ENCODE data around the gene WDPCP.
A peak's percentile ranks its signal among the peaks of the same experiment; 100 is the strongest.
"Not testable (repeated sequence)": the region's sequence is repeated elsewhere in the genome, so short reads cannot be mapped to it uniquely, and the experiment has no call there.

Gene WDPCP

GRCh38 chr2:63436488-63436887 is 151.8 kb downstream of the WDPCP start:
- no peak for DNase-seq

- DNase-seq: no peak
These were observed 153.2 kb downstream of the WDPCP start for GRCh38 chr2:63435070-63435469.

DNA sequence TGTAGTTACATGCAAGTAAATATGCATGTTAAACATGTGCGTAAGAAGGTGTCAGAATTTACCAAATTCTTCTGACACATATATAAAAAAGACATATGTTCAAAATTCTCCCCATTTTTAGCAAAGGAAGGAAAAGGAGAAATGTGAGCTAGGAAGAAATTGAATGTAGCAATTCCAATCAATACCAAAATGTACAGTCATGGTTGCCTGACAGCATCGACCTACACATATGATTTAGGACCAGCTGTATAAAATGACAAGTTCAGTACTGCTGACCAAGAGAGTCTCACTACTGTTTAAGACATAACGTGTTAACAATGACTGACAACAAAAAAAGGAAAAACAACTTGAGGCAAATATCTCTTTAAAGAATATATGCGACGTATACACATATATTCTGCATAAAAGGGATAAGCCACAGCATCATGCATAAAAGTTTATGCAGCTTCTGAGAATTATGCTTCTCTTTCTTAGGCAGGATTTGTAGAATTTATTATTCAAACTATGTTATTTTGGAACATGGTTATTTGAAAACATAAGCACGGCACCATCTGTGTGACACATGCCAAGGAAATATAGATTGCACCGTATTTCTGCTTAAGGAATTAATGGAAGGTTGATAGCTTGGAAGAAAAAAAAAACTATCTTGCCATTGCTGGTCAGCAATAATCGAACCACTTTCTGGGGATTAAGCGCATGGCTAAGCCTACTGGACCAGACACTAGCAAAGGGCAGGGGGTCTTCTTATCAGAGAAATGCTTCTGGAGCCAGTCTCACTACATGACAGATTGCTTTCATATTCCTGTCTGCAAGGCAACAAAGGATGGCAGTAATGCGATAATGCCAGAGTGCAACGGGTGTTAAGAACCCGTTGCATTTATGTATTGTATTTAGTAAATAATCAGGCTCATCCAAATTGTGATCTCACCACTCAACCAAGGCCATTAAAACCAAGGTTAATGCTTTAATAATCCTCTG is 154.0 kb downstream of the WDPCP start:
- no peak for DNase-seq

DNA sequence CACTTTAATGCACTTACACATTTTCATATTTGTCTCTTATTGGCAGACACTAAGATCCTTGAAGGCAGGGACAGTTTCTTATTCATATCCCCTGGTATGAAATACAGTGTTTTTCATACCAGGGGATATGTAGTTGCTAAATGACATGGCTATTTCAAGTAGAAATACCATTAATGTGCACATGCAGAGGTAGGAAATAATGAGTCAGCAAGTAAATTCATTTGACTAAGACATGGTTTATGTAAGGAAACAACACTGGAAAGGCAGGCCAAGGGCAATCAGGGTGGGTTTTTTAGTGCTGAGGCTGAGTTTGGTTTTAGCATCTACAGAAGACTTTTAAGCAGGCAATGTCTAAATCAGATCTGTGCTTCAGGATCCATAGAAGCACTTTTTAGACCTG is 155.9 kb downstream of the WDPCP start:
- DNase-seq: no peak

DNA sequence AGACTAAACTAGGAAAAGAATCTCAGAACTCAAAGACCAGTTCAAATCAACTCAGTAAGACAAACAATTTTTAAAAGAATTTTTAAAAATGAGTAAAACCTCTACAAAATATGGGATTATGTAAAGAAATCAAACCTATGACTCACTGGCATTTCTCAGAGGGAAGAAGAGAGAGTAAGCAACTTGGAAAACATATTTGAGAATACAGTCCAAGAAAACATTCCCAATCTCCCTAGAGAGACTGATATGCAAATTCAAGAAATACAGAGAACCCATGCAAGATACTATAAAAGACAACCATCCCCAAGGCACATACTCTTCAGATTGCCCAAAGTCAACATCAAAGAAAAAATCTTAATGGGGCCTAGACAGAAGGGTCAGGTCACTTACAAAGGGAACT is 162.7 kb downstream of the WDPCP start:
- DNase-seq: no peak

- no peak for DNase-seq
These were observed 163.2 kb downstream of the WDPCP start for GRCh38 chr2:63425079-63425416.

DNA sequence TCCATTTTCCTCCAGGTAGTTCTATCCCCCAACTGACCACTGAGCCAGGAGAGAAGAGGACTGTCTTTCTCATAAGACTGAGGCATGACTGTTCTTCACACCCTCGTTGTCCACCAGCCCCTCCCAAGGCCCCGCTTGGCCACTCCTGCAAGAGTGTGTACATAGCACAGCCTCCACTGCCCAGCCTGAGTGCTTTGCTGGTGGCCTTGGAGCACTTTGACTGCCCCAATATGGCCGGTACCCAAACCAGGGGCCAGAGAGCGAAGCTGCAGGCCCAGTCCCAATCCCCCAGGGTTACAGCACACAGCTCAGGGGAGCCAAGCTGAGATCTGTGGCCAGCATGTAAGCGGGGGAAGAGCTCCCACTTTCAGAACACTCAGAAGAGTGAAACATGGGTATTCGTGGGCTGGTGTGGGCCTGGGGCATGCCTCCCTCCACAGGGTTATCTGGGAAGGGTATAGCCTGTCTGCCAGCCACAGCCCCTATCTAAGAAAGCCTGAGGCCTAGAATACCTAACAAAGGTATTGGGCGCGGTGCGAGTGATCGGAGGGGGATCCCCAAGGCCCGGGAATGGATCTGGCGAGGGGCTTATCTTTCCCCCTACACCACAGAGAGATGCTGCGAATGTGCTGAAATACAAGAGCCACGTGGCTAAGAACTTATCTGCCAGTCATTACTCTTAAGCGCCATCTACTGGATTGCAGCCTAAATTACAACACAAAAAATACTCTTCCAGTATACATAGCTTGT is 163.8 kb downstream of the WDPCP start:
- DNase-seq: peak; percentile 58

GRCh38 chr2:63422556-63422955 is 165.7 kb downstream of the WDPCP start:
- no peak for DNase-seq

GRCh38 chr2:63408530-63408929 is 179.7 kb downstream of the WDPCP start:
- DNase-seq: no peak

- no peak for DNase-seq
These were observed 181.6 kb downstream of the WDPCP start for GRCh38 chr2:63406641-63407040.

DNA sequence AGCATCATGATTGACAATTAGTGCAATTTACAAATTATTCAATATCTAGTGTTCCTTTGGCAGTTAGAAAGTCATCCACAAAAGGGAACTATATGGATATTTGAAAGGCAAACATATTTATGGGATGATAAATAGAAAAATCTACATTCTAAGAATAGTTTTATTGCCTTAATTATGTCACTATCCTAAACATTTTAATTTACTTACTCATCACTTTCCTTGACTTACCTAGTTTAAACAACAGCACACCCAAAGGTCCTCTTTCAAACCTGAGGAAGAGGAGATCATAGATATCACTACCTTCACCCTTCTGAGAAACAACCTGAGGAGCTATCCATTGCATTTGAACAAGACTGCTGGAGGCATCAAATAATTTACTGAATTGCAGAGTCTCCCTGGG is 184.5 kb downstream of the WDPCP start:
- DNase-seq: no peak

GRCh38 chr2:63402889-63403288 is 185.4 kb downstream of the WDPCP start:
- not testable (repeated sequence) for DNase-seq

- no peak for DNase-seq
These were observed 189.1 kb downstream of the WDPCP start for GRCh38 chr2:63399156-63399555.

DNA sequence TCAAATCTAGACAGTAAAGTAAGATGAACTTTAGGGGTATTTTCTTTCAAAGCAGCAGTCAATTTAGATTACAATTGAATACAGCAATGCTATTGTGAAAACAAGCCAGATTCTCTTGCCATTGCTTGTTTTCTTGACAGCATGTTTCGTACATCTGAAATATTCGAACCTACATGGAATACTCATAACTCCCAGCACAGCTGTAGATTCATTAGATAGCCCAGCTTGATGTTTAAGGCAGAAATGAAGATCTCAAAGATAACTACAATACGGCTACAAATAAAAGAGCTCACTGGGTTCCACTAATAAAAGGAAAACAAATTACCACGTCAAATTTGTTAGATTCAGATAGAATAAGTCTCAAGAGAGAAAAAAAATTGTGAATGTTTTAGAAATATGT is 208.8 kb downstream of the WDPCP start:
- DNase-seq: no peak

GRCh38 chr2:63378589-63378988 is 209.7 kb downstream of the WDPCP start:
- peak; percentile 64 for DNase-seq

GRCh38 chr2:63374341-63374740 is 213.9 kb downstream of the WDPCP start:
- DNase-seq: no peak

GRCh38 chr2:63372549-63372948 is 215.7 kb downstream of the WDPCP start:
- DNase-seq: no peak

GRCh38 chr2:63369146-63369545 is 219.1 kb downstream of the WDPCP start:
- DNase-seq: no peak

GRCh38 chr2:63364866-63365265 is 223.4 kb downstream of the WDPCP start:
- no peak for DNase-seq

- not testable (repeated sequence) for DNase-seq
These were observed 230.6 kb downstream of the WDPCP start for GRCh38 chr2:63357722-63358121.

DNA sequence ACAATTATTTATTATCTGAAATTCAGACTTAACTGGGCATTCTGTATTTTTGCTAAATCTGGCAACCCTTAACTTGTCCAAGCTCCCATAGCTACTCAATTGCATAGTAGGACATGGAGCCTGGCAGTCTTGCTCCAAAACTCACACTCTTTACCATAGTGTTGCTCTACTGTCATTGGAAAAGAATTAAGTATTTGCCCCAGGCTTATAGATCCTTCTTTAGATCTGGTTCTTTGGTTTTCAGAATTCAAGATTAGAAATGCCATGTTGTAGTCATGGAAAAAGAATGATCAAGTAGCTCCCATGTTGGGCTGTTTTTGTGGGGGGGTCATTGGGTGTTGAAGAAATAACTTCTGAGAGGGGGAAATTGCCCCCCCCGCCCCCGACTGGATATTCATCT is 240.9 kb downstream of the WDPCP start:
- no peak for DNase-seq

GRCh38 chr2:63346411-63346810 is 241.9 kb downstream of the WDPCP start:
- no peak for DNase-seq

- DNase-seq: no peak
These were observed 243.0 kb downstream of the WDPCP start for GRCh38 chr2:63345285-63345633.

- peak; percentile 3 for DNase-seq
These were observed 243.5 kb downstream of the WDPCP start for GRCh38 chr2:63344575-63345284.

Measured in MV-4-11 (cell line).